Activated T-helper 17 cell treated with anti-CD3 and anti-CD28 coated beads, Interleukin-2, amount 50 U/mL, for 72 hours (primary cell): ENCODE data around the gene RENBP. TPM values are rescaled to one million over a fixed set of nuclear protein-coding genes. Genes with fewer than 3 reads are reported as not detected.

Source experiments
- ATAC-seq: fragments of 150-1000 bp; cut with Tn5 transposase; replicated peaks from 2 replicates; pipeline ENCODE4 v1.10.0; 2021; ENCODE audit warnings: mild to moderate bottlenecking, moderate library complexity
- H3K27ac Mint-ChIP-seq: one replicate; pipeline ENCODE4 v1.8.0; 2022; ENCODE audit warnings: mixed read lengths
- H3K27me3 Mint-ChIP-seq: one replicate; pipeline ENCODE4 v1.8.0; 2022; ENCODE audit warnings: mixed read lengths
- H3K36me3 Mint-ChIP-seq: one replicate; pipeline ENCODE4 v1.8.0; 2022; ENCODE audit warnings: low read depth, mild to moderate bottlenecking, mixed read lengths
- H3K4me1 Mint-ChIP-seq: one replicate; pipeline ENCODE4 v1.8.0; 2022; ENCODE audit warnings: mixed read lengths
- H3K4me3 Mint-ChIP-seq: one replicate; pipeline ENCODE4 v1.8.0; 2022; ENCODE audit warnings: mild to moderate bottlenecking, mixed read lengths
- H3K9me3 Mint-ChIP-seq: one replicate; pipeline ENCODE4 v1.8.0; 2022; ENCODE audit warnings: mixed read lengths
- total RNA-seq, 2 donors: library from RNA; stranded (reverse); gene quantifications; one replicate each; pipeline ENCODE4 v1.2.3, GENCODE V29; 2022

RENBP gene
- total RNA-seq, 2 donors from 2014 or later, result 4.7 to 4.9 TPM

GRCh38 chrX:153913211-153913610, 31.2 kb downstream of the RENBP start:
- no peak overlapping the region for H3K4me3 Mint-ChIP-seq
- ATAC-seq, result no peak
- H3K27ac Mint-ChIP-seq, result no peak overlapping the region
- H3K9me3 Mint-ChIP-seq, result no peaks in the 10 kb centered on the region
- H3K4me1 Mint-ChIP-seq, result no peaks in the 10 kb centered on the region
- H3K27me3 Mint-ChIP-seq, result no peaks in the 10 kb centered on the region
- H3K36me3 Mint-ChIP-seq, result peaks cover 56% of the 10 kb centered on the region

- H3K4me3 Mint-ChIP-seq, result no peak overlapping the region
- H3K36me3 Mint-ChIP-seq, result peaks cover 46% of the 10 kb centered on the region
- H3K27ac Mint-ChIP-seq, result peak overlapping the region; percentile 70
- no peaks in the 10 kb centered on the region for H3K27me3 Mint-ChIP-seq
- H3K4me1 Mint-ChIP-seq, result no peaks in the 10 kb centered on the region
- no peak for ATAC-seq
- no peaks in the 10 kb centered on the region for H3K9me3 Mint-ChIP-seq
Observed at GRCh38 chrX:153911798-153912197, 32.6 kb downstream of the RENBP start.

GRCh38 chrX:153910446-153910845, 34.0 kb downstream of the RENBP start:
- no peaks in the 10 kb centered on the region for H3K9me3 Mint-ChIP-seq
- H3K4me1 Mint-ChIP-seq, result peaks cover 6% of the 10 kb centered on the region
- no peak for ATAC-seq
- no peaks in the 10 kb centered on the region for H3K27me3 Mint-ChIP-seq
- H3K27ac Mint-ChIP-seq, result no peak overlapping the region
- no peak overlapping the region for H3K4me3 Mint-ChIP-seq
- H3K36me3 Mint-ChIP-seq, result peaks cover 33% of the 10 kb centered on the region

- Mint-ChIP-seq H3K36me3 (peaks cover 31% of the 10 kb centered on the region), H3K4me3 (no peak overlapping the region), H3K27me3 (no peaks in the 10 kb centered on the region), H3K9me3 (no peaks in the 10 kb centered on the region), H3K4me1 (peaks cover 6% of the 10 kb centered on the region), H3K27ac (no peak overlapping the region)
- ATAC-seq, result no peak
Observed at GRCh38 chrX:153909980-153910360, 34.5 kb downstream of the RENBP start.

GRCh38 chrX:153909024-153909979, 35.1 kb downstream of the RENBP start:
- Mint-ChIP-seq H3K4me1 (peaks cover 6% of the 10 kb centered on the region), H3K36me3 (peaks cover 24% of the 10 kb centered on the region), H3K27me3 (no peaks in the 10 kb centered on the region), H3K27ac (no peak overlapping the region), H3K4me3 (no peak overlapping the region), H3K9me3 (no peaks in the 10 kb centered on the region)
- peak; percentile 45 for ATAC-seq

- no peak overlapping the region for H3K4me3 Mint-ChIP-seq
- H3K9me3 Mint-ChIP-seq, result no peaks in the 10 kb centered on the region
- no peak overlapping the region for H3K27ac Mint-ChIP-seq
- no peak for ATAC-seq
- peaks cover 12% of the 10 kb centered on the region for H3K4me1 Mint-ChIP-seq
- no peaks in the 10 kb centered on the region for H3K27me3 Mint-ChIP-seq
- peaks cover 18% of the 10 kb centered on the region for H3K36me3 Mint-ChIP-seq
Observed at GRCh38 chrX:153908219-153908860, 36.1 kb downstream of the RENBP start.

- H3K9me3 Mint-ChIP-seq, result no peaks in the 10 kb centered on the region
- H3K27me3 Mint-ChIP-seq, result no peaks in the 10 kb centered on the region
Observed at GRCh38 chrX:153907456-153907855, 37.0 kb downstream of the RENBP start.

GRCh38 chrX:153906126-153906917, 38.1 kb downstream of the RENBP start:
- Mint-ChIP-seq H3K4me3 (no peak overlapping the region), H3K27me3 (no peaks in the 10 kb centered on the region), H3K4me1 (peaks cover 23% of the 10 kb centered on the region), H3K9me3 (no peaks in the 10 kb centered on the region), H3K36me3 (peaks cover 6% of the 10 kb centered on the region), H3K27ac (peak overlapping the region; percentile 28)
- ATAC-seq, result peak; percentile 44

More at GRCh38 chrX:153907456-153907855, 37.0 kb downstream of the RENBP start:
- no peak for ATAC-seq
- no peak overlapping the region for H3K27ac Mint-ChIP-seq
- no peak overlapping the region for H3K4me3 Mint-ChIP-seq
- peaks cover 18% of the 10 kb centered on the region for H3K36me3 Mint-ChIP-seq
- H3K4me1 Mint-ChIP-seq, result peaks cover 17% of the 10 kb centered on the region

- Mint-ChIP-seq H3K4me1 (peaks cover 24% of the 10 kb centered on the region), H3K27ac (peak overlapping the region; percentile 28), H3K27me3 (no peaks in the 10 kb centered on the region), H3K9me3 (no peaks in the 10 kb centered on the region), H3K36me3 (peaks cover 4% of the 10 kb centered on the region), H3K4me3 (no peak overlapping the region)
- ATAC-seq, result no peak
Observed at GRCh38 chrX:153905481-153906095, 38.9 kb downstream of the RENBP start.

GRCh38 chrX:153903991-153904957, 40.2 kb downstream of the RENBP start, which contains the start of gene AVPR2:
Gene AVPR2, plus strand, starts transcription at chrX:153904673. Its CDS starts 473 bp downstream, at chrX:153905146.
- ATAC-seq, result no peak
- Mint-ChIP-seq H3K9me3 (no peaks in the 10 kb centered on the region), H3K4me1 (peaks cover 24% of the 10 kb centered on the region), H3K36me3 (no peaks in the 10 kb centered on the region), H3K4me3 (peak within 1 kb of the TSS; percentile 27), H3K27me3 (no peaks in the 10 kb centered on the region), H3K27ac (peak within 1 kb of the TSS; percentile 83)

- no peaks in the 10 kb centered on the region for H3K9me3 Mint-ChIP-seq
- peaks cover 24% of the 10 kb centered on the region for H3K4me1 Mint-ChIP-seq
- peak overlapping the region; percentile 27 for H3K4me3 Mint-ChIP-seq
- H3K27ac Mint-ChIP-seq, result peak overlapping the region; percentile 83
- no peaks in the 10 kb centered on the region for H3K36me3 Mint-ChIP-seq
- no peak for ATAC-seq
- H3K27me3 Mint-ChIP-seq, result no peaks in the 10 kb centered on the region
Observed at GRCh38 chrX:153903238-153903980, 41.0 kb downstream of the RENBP start.

GRCh38 chrX:153902385-153902784, 42.1 kb downstream of the RENBP start:
- Mint-ChIP-seq H3K4me3 (peak overlapping the region; percentile 70), H3K27me3 (no peaks in the 10 kb centered on the region), H3K4me1 (peaks cover 24% of the 10 kb centered on the region), H3K9me3 (no peaks in the 10 kb centered on the region), H3K36me3 (no peaks in the 10 kb centered on the region), H3K27ac (no peak overlapping the region)
- no peak for ATAC-seq
